ENCODE data around the gene DTHD1. TPM values are rescaled to one million over a fixed set of nuclear protein-coding genes. Genes with fewer than 3 reads are reported as not detected.

The DTHD1 gene
- total and polyA plus RNA-seq, 10 of the 15 experiments (the other 5 are each of a cell fraction or from before 2014, with no cell fraction given), result 0.05 to 2.8 (median 1.4) TPM

DNA sequence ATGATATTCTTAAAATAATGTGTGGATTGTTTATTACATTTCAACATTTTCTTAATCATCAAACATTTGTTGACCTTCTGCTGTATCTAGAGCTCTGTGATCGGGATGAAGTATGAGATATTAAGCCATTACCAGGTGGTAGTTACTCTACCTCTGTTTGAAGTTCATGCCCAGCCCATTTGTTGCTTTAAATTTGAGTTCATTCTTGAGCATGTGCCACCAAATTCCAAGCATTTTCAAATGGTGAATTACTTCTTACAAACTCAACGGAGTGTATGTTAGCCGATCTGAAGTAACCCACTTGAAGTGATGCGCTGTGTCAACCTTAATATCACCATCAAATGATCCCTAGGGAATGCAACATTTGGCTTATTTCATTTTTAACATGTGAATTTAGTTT, 7.3 kb upstream of the DTHD1 start (continued):
- no peak for TF ChIP-seq USF1 (IDR thresholded peaks at IDR 0.05; ENCODE audit: borderline replicate concordance, extremely low read length, insufficient read depth, low read depth, low read length)
- no peak for TF ChIP-seq BCL11A (IDR thresholded peaks at IDR 0.05; ENCODE audit: low read depth, low read length)
- no peak for TF ChIP-seq NFYA (IDR thresholded peaks at IDR 0.05; ENCODE audit: borderline replicate concordance, low read depth, low read length)
- no peak for TF ChIP-seq SIX5 (IDR thresholded peaks at IDR 0.05; ENCODE audit: low read depth, low read length, severe bottlenecking)
- TF ChIP-seq RB1 (IDR thresholded peaks at IDR 0.05; ENCODE audit: borderline replicate concordance), result no peak
- TF ChIP-seq BHLHE40 (IDR thresholded peaks at IDR 0.05; ENCODE audit: borderline replicate concordance in 1 of 2, low read depth in 2 of 2, low read length in 1 of 2), result no peak

DNA sequence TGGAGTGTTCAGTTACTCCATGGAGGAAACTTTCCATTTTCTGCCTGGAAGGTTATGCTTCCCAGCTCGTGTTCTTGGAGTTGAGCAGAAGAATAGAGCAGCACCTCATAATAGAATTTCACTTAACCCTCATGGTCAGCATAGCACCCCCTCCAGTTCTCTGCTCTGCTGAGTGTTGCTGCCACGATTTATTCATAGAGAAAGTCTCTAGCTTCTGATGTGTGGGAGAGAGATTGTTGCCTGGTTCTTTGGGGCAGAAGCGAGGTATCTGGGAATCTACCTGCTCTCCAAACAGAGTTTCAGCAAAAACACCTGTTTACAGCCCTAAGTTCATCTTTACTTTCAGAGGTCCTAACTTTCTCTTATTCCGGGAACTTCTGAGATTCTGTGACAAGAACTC, 3.9 kb upstream of the DTHD1 start:
- SMC1A ChIA-PET (ENCODE audit: uncharacterized antibody, unreplicated experiment), result interaction anchor here (0.7 to 3.9 kb wide), 8 partner anchors 10 to 118 kb away, joined by 3 to 17 read pairs (median 3); partner anchors contain the start of gene ARAP2
- Histone ChIP-seq H4K20me1 (ENCODE audit: control insufficient read depth, insufficient read depth) (no peaks in the 10 kb centered on the region), H2AFZ (ENCODE audit: control insufficient read depth, low read depth, low read length) (peak overlapping the region; percentile 54), H3K36me3 (ENCODE audit: control insufficient read depth in 2 of 2, insufficient read depth in 2 of 2, low read length in 1 of 2) (no peaks in the 10 kb centered on the region), H3K9ac (ENCODE audit: control insufficient read depth, insufficient read depth, low read length) (no peak overlapping the region), H3K27me3 (replicated peaks in 1 of 2; ENCODE audit: control insufficient read depth in 2 of 2, insufficient read depth in 2 of 2, low read length in 1 of 2) (no peaks in the 10 kb centered on the region), H3K4me1 (ENCODE audit: control insufficient read depth, insufficient read depth, low read length) (peaks cover 5% of the 10 kb centered on the region), H3K4me3 (no peak overlapping the region), H3K79me2 (ENCODE audit: control insufficient read depth, insufficient read depth, low read length) (no peaks in the 10 kb centered on the region), H3K4me2 (ENCODE audit: control insufficient read depth, insufficient read depth) (no peak overlapping the region), H3K27ac (ENCODE audit: control insufficient read depth, insufficient read depth) (no peak overlapping the region), H3K9me3 (replicated peaks; ENCODE audit: control insufficient read depth, insufficient read depth, low read length) (no peaks in the 10 kb centered on the region)
- intact Hi-C loops (cut with micrococcal nuclease; ENCODE audit: unreplicated experiment), result no loop called here
- no peak for DNase-seq (ENCODE audit: low read depth, low spot score)
- peak; percentile 61 for ATAC-seq
- in situ Hi-C loops (cut with MboI), result no loop called here
- CTCF ChIA-PET, result interaction anchor here (0.9 to 1.8 kb wide), 6 partner anchors 9 to 122 kb away, joined by 4 to 7 read pairs (median 4); no protein-coding TSS in a partner anchor
- BruUV-seq (replicated peaks), result no TSS peak
- RAD21 ChIA-PET (ENCODE audit: unreplicated experiment), result interaction anchor here (0.7 to 1.5 kb wide), 5 partner anchors 10 to 121 kb away, joined by 3 to 4 read pairs (median 3); no protein-coding TSS in a partner anchor
- POLR2A ChIA-PET, result interaction anchor here (1.1 to 1.7 kb wide), 2 partner anchors 10 to 26 kb away, joined by 4 to 5 read pairs; no protein-coding TSS in a partner anchor
- no peak for FAIRE-seq
- 11% methylated on average over 4 of the region's 4 CpGs for WGBS (ENCODE audit: insufficient coverage, insufficient replicate concordance, low lambda C conversion rate, missing lambda C conversion rate)
- TF ChIP-seq NFYA (IDR thresholded peaks at IDR 0.05; ENCODE audit: borderline replicate concordance, low read depth, low read length), result no peak
- TF ChIP-seq RELA (IDR thresholded peaks at IDR 0.05; ENCODE audit: borderline replicate concordance, partially characterized antibody), result no peak
- TF ChIP-seq, protein P1, sequence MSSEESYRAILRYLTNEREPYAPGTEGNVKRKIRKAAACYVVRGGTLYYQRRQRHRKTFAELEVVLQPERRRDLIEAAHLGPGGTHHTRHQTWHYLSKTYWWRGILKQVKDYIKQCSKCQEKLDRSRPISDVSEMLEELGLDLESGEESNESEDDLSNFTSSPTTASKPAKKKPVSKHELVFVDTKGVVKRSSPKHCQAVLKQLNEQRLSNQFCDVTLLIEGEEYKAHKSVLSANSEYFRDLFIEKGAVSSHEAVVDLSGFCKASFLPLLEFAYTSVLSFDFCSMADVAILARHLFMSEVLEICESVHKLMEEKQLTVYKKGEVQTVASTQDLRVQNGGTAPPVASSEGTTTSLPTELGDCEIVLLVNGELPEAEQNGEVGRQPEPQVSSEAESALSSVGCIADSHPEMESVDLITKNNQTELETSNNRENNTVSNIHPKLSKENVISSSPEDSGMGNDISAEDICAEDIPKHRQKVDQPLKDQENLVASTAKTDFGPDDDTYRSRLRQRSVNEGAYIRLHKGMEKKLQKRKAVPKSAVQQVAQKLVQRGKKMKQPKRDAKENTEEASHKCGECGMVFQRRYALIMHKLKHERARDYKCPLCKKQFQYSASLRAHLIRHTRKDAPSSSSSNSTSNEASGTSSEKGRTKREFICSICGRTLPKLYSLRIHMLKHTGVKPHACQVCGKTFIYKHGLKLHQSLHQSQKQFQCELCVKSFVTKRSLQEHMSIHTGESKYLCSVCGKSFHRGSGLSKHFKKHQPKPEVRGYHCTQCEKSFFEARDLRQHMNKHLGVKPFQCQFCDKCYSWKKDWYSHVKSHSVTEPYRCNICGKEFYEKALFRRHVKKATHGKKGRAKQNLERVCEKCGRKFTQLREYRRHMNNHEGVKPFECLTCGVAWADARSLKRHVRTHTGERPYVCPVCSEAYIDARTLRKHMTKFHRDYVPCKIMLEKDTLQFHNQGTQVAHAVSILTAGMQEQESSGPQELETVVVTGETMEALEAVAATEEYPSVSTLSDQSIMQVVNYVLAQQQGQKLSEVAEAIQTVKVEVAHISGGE (CRISPR knock-in tag; IDR thresholded peaks at IDR 0.05), result no peak
- TF ChIP-seq TAF1 (IDR thresholded peaks at IDR 0.05; ENCODE audit: borderline replicate concordance, low read depth, low read length), result no peak
- peak; percentile 25; the same call in 1 of the 2 replicates for TF ChIP-seq NFIC (IDR thresholded peaks at IDR 0.05; ENCODE audit: low read depth, low read length)
- TF ChIP-seq PKNOX1 (IDR thresholded peaks at IDR 0.05), result no peak
- TF ChIP-seq, protein P2, sequence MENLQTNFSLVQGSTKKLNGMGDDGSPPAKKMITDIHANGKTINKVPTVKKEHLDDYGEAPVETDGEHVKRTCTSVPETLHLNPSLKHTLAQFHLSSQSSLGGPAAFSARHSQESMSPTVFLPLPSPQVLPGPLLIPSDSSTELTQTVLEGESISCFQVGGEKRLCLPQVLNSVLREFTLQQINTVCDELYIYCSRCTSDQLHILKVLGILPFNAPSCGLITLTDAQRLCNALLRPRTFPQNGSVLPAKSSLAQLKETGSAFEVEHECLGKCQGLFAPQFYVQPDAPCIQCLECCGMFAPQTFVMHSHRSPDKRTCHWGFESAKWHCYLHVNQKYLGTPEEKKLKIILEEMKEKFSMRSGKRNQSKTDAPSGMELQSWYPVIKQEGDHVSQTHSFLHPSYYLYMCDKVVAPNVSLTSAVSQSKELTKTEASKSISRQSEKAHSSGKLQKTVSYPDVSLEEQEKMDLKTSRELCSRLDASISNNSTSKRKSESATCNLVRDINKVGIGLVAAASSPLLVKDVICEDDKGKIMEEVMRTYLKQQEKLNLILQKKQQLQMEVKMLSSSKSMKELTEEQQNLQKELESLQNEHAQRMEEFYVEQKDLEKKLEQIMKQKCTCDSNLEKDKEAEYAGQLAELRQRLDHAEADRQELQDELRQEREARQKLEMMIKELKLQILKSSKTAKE (IDR thresholded peaks at IDR 0.05; ENCODE audit: low read depth, poor library complexity, severe bottlenecking), result no peak
- no peak for TF ChIP-seq NR2C1 (IDR thresholded peaks at IDR 0.05)
- no peak for TF ChIP-seq RCOR1 (conservative IDR thresholded peaks at IDR 0.05; ENCODE audit: low read depth, low read length)
- TF ChIP-seq RB1 (IDR thresholded peaks at IDR 0.05; ENCODE audit: borderline replicate concordance), result no peak
